Epithelial cell of proximal tubule (primary cell): ENCODE measurements around the gene ARHGAP30. TPM values are rescaled to one million over a fixed set of nuclear protein-coding genes. Genes with fewer than 3 reads are reported as not detected.

Source experiments
- DNase-seq: peaks from one replicate; pipeline ENCODE4 v3.0.0-alpha.2; 2011; ENCODE audit warnings: low read depth
- H3K4me3 ChIP-seq: 2 replicates; pipeline ENCODE4 v1.5.1; 2011; ENCODE audit warnings: low read depth, mild to moderate bottlenecking, low read length
- CTCF ChIP-seq: conservative IDR thresholded peaks from 2 replicates; pipeline ENCODE4 v1.5.1; 2012; ENCODE audit warnings: low read depth, mild to moderate bottlenecking, low read length
- total RNA-seq: library from RNA; depleted of rRNA; stranded (reverse); fragments of >200 nt; gene quantifications from 2 replicates; pipeline ENCODE4 v1.2.3, GENCODE V29; 2015

Gene ARHGAP30
- total RNA-seq, 1 donor from 2014 or later, result 0.06 TPM

DNA sequence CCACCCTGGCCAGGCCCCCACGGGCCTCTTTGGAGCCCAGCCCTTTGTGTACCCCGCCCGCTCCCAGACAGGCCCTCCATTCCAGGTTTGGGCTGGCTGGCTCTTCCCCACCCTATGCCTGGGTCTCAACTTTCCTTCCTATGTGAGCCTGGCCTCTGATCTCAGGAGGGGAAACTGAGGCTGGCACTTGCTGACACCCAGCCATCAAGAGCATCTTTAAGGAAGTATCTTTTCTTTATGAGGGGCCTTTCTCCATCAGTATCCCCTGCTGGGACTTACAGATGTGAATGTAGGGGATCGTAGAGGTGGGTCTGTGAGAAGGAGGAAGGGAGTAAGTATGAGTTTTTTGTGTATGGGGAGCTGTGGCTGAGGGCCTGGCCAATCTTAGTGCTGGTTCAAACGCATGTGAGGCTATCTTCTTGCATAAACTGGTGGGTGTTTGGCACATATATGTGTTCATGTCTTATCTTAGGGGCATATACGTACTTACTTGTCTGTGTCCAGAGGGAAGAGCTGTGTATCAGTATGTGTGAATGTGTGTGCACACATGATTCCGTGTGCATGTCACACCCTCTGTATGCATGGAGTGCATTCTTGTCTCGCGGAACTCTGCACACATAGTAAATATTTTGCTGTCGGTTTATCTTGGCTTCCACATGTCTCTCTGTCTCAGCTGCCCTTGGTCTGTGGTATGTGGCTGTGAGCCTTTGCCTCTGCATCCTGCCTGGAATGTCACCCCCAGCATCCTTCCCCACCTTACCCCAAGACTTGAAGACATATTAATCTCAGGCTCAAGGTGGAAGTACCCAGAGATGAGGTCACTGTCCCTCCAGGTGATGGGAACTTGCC lies 14.3 kb upstream of the ARHGAP30 start:
- no peak overlapping the region for H3K4me3 ChIP-seq
- DNase-seq, result no peak
- TF ChIP-seq CTCF, result no peak

- no peak for TF ChIP-seq CTCF
- no peak overlapping the region for H3K4me3 ChIP-seq
- peak; percentile 73 for DNase-seq
Observed at GRCh38 chr1:161082996-161083747, 13.5 kb upstream of the ARHGAP30 start.

GRCh38 chr1:161082483-161082882 lies 12.8 kb upstream of the ARHGAP30 start:
- no peak for DNase-seq
- H3K4me3 ChIP-seq, result no peak overlapping the region
- TF ChIP-seq CTCF, result no peak

DNA sequence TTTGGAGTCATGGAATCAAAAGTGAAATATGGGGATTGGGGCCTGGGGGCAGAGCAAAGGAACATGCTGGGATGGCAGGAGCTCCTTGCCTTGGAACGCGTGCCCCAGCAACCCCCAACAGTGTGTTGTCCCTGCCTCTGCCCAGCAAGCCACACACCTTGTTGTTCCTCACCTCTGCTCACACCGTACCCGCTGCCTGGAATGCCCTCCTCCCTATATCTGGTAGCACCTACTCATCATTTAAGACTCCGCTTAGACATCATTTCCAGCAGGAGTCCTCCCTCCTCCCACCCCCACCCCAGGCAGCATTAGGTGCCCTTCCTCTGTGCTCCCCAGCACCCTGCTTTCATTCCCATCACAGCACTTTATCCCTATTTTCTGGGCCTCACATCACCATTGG lies 11.8 kb upstream of the ARHGAP30 start:
- DNase-seq, result no peak
- H3K4me3 ChIP-seq, result no peak overlapping the region
- no peak for TF ChIP-seq CTCF

GRCh38 chr1:161080441-161081405 lies 11.0 kb upstream of the ARHGAP30 start:
- no peak for TF ChIP-seq CTCF
- no peak overlapping the region for H3K4me3 ChIP-seq
- DNase-seq, result no peak

DNA sequence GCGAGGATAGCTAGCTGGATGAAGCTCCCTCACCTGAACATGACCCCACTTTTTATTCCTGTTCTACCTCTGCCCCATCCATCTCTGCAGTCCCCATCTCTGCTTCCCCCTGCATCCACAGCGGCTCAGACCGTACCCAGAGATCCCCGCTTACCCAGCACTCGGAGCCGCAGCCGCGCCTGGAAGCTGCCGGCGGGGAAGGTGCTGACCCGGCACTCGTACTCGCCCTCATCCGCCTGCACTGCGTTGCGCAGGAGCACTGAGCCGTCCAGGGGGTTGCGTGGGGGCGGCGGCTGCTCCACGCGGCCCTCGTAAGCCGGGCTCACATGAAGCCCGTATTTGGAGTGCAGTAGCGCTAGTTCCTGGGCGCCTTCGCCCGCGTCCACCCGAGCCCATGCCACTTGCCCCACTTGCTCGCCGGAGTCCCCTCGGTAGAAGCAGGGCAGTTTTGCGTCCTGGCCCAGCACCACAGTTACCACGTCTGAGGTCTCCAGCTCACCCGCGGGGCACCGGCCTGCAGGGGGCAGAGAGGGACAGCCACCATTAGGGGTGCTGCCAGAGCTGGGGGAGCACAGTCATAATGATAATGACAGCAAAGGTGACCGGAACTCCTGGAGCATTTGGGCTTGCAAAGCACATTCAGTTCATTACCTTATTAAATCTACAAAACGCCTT lies 9.9 kb upstream of the ARHGAP30 start:
- no peak for TF ChIP-seq CTCF
- no peak for DNase-seq
- H3K4me3 ChIP-seq, result no peak overlapping the region
